Left lung (tissue), 10 donors: Measurements from ENCODE around the gene RRP9. TPM values are rescaled to one million over a fixed set of nuclear protein-coding genes. Genes with fewer than 3 reads are reported as not detected.

Experiments
- ATAC-seq: fragments of 200-7000 bp; cut with Tn5 transposase; one replicate; pipeline ENCODE4 v1.9.1; 2020; ENCODE audit warnings: moderate library complexity
- DNase-seq, 4 donors: peaks; one replicate each; pipeline ENCODE4 v3.0.0-alpha.2; 2013 to 2020
- H3K27ac ChIP-seq, 2 donors: fragments of 200-600 bp; sonication (generic) in 1 of 2; one replicate each; pipeline versions ENCODE4 v1.5.0 to v1.8.0; 2020 to 2021
- H3K27me3 ChIP-seq, 2 donors: fragments of 200-600 bp; sonication (generic) in 1 of 2; one replicate each; pipeline versions ENCODE4 v1.5.0 to v1.8.0; 2020 to 2021
- H3K36me3 ChIP-seq, 2 donors: fragments of 200-600 bp; sonication (generic) in 1 of 2; one replicate each; pipeline versions ENCODE4 v1.5.0 to v1.8.0; 2020 to 2021
- H3K4me1 ChIP-seq, 2 donors: fragments of 200-600 bp; one replicate each; pipeline ENCODE4 v1.8.0; 2021
- H3K4me3 ChIP-seq, 2 donors: fragments of 200-600 bp; sonication (generic) in 1 of 2; one replicate each; pipeline versions ENCODE4 v1.5.0 to v1.8.0; 2020 to 2021; ENCODE audit warnings: mild to moderate bottlenecking in 1 of 2
- H3K9me3 ChIP-seq, 2 donors: fragments of 200-600 bp; sonication (generic) in 1 of 2; one replicate each; pipeline versions ENCODE4 v1.5.0 to v1.8.0; 2020 to 2021
- CTCF ChIP-seq, 2 donors: fragments of 200-600 bp; sonication (generic) in 1 of 2; IDR thresholded peaks; one replicate each; pipeline versions ENCODE4 v1.5.0 to v1.8.0; 2021; ENCODE audit warnings: antibody characterized with exemption in 2 of 2
- intact Hi-C, 2 donors: fragments of 100-400 bp; cut with DNase I; formaldehyde crosslinking; loops; one replicate each; pipeline versions ENCODE4 v1.11.2 to v1.14.2; 2022
- polyA plus RNA-seq, 6 donors: library from polyadenylated mRNA; unstranded; fragments of 120-200 nt; gene quantifications; one replicate each; pipeline ENCODE4 v1.2.1, GENCODE V29; 2013; ENCODE audit not compliant: insufficient read length in 6 of 6
- total RNA-seq, 2 donors: library from RNA; stranded (reverse); fragmentation: NEBNext Ultra II Directional; extraction: Animal tissue kit (Norgen Biotek cat#: 25700); gene quantifications; one replicate each; pipeline ENCODE4 v1.2.1, GENCODE V29; 2021
- donor health status: DM: no; HTN: yes; CAD: no.
- donor health status: DM: no; HTN: no; CAD: no.

Gene RRP9
- total and polyA plus RNA-seq, 8 donors = 14.5 to 25.7 (median 19.1) TPM

GRCh38 chr3:51967384-51968169, 25.9 kb upstream of the RRP9 start, which contains the start of gene PCBP4:
Gene PCBP4 (minus strand): TSS chr3:51967454. CDS start chr3:51961240, 6,214 bp downstream.
- H3K9me3 ChIP-seq = no peaks in the 10 kb centered on the region
- H3K4me1 ChIP-seq = peaks cover 6 to 28% of the 10 kb centered on the region in 2 donors
- DNase-seq = peak; percentile 59 to 88 (median 66)

GRCh38 chr3:51966922-51967383, 25.2 kb upstream of the RRP9 start:
- DNase-seq (no peak), ATAC-seq (no peak)
- Histone ChIP-seq H3K27ac (peak overlapping the region; percentile 44 to 82), H3K27me3 (peaks cover 0 to 28% of the 10 kb centered on the region in 2 donors), H3K9me3 (no peaks in the 10 kb centered on the region), H3K4me1 (peaks cover 6 to 23% of the 10 kb centered on the region in 2 donors), H3K36me3 (no peaks in the 10 kb centered on the region), H3K4me3 (peak overlapping the region; percentile 53 to 64)
- TF ChIP-seq CTCF (IDR thresholded peaks at IDR 0.05) = no peak
- intact Hi-C loops = no loop called here

More at GRCh38 chr3:51967384-51968169, 25.9 kb upstream of the RRP9 start, which contains the start of gene PCBP4:
- peak; percentile 75 for ATAC-seq
- Histone ChIP-seq H3K36me3 (no peaks in the 10 kb centered on the region), H3K27ac (peak within 1 kb of the TSS; percentile 82 to 85), H3K4me3 (peak within 1 kb of the TSS; percentile 53 to 64), H3K27me3 (peaks cover 0 to 28% of the 10 kb centered on the region in 2 donors)
- intact Hi-C loops = no loop called here
- TF ChIP-seq CTCF (IDR thresholded peaks at IDR 0.05) = no peak

GRCh38 chr3:51966486-51966885, 24.8 kb upstream of the RRP9 start:
- Histone ChIP-seq H3K27ac (no peak overlapping the region), H3K9me3 (no peaks in the 10 kb centered on the region), H3K36me3 (no peaks in the 10 kb centered on the region), H3K4me3 (peak overlapping the region; percentile 53 to 64), H3K27me3 (peaks cover 0 to 28% of the 10 kb centered on the region in 2 donors), H3K4me1 (peaks cover 6 to 23% of the 10 kb centered on the region in 2 donors)
- DNase-seq = peak in 1 of 4 donors; percentile 70
- no peak for ATAC-seq
- intact Hi-C loops = no loop called here
- no peak for TF ChIP-seq CTCF (IDR thresholded peaks at IDR 0.05)

- H3K27ac ChIP-seq = no peak overlapping the region
- no peaks in the 10 kb centered on the region for H3K36me3 ChIP-seq
- peaks cover 0 to 28% of the 10 kb centered on the region in 2 donors for H3K27me3 ChIP-seq
- no peaks in the 10 kb centered on the region for H3K9me3 ChIP-seq
- no peak overlapping the region for H3K4me3 ChIP-seq
- ATAC-seq (no peak), DNase-seq (peak in 1 of 4 donors; percentile 29)
- no peak for TF ChIP-seq CTCF (IDR thresholded peaks at IDR 0.05)
- H3K4me1 ChIP-seq = peaks cover 6 to 23% of the 10 kb centered on the region in 2 donors
- intact Hi-C loops = no loop called here
Observed at GRCh38 chr3:51966016-51966415, 24.3 kb upstream of the RRP9 start.

DNA sequence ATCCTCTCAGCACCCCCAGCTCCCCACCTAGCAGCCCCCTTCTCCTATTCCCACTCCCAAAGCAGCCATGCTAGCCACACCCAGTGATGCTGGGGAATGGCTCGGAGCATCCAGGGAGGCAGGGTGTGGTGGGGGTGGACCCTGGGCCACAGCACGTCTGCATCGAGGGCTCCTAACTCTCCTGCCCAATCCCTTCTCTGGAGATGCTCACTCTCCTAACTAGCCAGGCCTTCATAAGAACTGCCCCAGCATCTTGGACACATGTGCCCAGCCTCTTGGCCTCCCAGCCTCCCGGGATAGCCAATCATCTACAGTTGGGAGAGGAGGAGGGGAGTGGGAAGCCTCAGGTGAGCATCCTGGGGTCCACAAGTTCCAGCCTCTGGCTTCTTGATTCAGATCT, 22.8 kb upstream of the RRP9 start:
- Histone ChIP-seq H3K4me1 (peaks cover 6 to 23% of the 10 kb centered on the region in 2 donors), H3K4me3 (no peak overlapping the region), H3K27ac (no peak overlapping the region), H3K36me3 (peaks cover 0 to 13% of the 10 kb centered on the region in 2 donors), H3K27me3 (peaks cover 0 to 28% of the 10 kb centered on the region in 2 donors), H3K9me3 (no peaks in the 10 kb centered on the region)
- intact Hi-C loops = no loop called here
- no peak for TF ChIP-seq CTCF (IDR thresholded peaks at IDR 0.05)
- DNase-seq (no peak), ATAC-seq (no peak)
